ENCODE measurements around the gene MAP2. TPM values are rescaled to one million over a fixed set of nuclear protein-coding genes. Genes with fewer than 3 reads are reported as not detected.

MAP2 gene
- total RNA-seq, 1 experiment from 2014 or later, result 0.43 TPM

DNA sequence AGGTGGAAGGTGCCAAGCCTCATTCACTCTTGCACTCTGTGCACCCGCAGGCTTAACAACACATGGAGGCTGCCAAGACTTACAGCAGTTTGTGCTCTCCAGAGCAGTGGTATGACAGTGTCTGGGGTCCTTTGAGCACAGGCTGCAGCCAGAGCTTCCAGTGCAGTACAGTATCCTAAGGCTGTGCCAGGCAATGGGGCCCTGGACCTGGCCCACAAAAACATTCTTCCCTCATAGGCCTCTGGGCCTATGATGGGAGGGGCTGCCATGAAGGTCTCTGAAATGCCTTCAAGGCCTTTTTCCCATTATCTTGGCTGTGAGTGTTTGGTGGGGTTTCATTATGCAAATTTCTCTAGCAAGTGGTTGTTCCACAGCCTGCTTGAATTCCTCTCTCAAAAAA is 74.8 kb downstream of the MAP2 start:
- DNase-seq, result no peak
- Histone ChIP-seq H3K27me3 (no peaks in the 10 kb centered on the region), H3K36me3 (no peaks in the 10 kb centered on the region), H3K4me3 (no peak overlapping the region), H3K9me3 (peaks cover 25% of the 10 kb centered on the region)

DNA sequence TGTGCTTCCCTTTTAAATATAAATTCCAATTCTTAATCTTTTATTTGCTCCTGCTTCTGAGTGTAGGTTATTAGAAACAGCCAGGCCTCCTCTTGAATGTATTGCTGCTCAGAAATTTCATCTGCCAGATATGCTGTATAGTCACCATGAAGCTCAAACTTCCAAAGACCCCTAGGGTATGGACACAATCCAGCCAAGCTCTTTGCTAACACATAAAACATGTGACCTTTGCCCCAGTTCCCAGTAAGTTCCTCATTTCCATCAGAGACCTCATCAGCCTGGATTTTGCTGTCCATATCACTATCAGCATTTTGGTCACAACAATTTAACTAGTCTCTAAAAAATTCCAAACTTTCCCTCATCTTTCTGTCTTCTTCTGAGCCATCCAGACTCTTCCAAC is 75.2 kb downstream of the MAP2 start:
- H3K9me3 ChIP-seq, result peaks cover 25% of the 10 kb centered on the region
- no peak overlapping the region for H3K4me3 ChIP-seq
- DNase-seq, result no peak
- H3K36me3 ChIP-seq, result no peaks in the 10 kb centered on the region
- H3K27me3 ChIP-seq, result no peaks in the 10 kb centered on the region

GRCh38 chr2:209501579-209501978 is 77.7 kb downstream of the MAP2 start:
- Histone ChIP-seq H3K9me3 (peaks cover 16% of the 10 kb centered on the region), H3K4me3 (no peak overlapping the region), H3K36me3 (no peaks in the 10 kb centered on the region), H3K27me3 (no peaks in the 10 kb centered on the region)
- DNase-seq, result no peak

DNA sequence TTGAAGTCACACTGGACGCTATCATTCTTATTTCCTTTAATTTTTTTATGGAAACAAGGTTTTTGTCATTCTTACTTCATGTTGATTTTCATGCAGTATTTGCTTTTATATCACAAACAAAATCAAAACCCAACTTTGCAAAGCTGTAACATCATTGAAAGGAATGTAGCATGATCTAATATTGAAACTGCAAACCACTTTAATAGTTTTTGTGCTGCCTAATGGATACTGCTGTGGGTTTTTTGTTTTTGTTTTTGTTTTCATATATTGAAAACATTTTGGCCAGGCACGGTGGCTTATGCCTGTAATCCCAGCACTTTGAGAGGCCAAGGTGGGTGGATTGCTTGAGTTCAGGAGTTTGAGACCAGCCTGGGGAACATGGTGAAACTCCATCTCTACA is 81.6 kb downstream of the MAP2 start:
- Histone ChIP-seq H3K36me3 (no peaks in the 10 kb centered on the region), H3K9me3 (no peaks in the 10 kb centered on the region), H3K4me3 (no peak overlapping the region), H3K27me3 (no peaks in the 10 kb centered on the region)
- DNase-seq, result no peak

DNA sequence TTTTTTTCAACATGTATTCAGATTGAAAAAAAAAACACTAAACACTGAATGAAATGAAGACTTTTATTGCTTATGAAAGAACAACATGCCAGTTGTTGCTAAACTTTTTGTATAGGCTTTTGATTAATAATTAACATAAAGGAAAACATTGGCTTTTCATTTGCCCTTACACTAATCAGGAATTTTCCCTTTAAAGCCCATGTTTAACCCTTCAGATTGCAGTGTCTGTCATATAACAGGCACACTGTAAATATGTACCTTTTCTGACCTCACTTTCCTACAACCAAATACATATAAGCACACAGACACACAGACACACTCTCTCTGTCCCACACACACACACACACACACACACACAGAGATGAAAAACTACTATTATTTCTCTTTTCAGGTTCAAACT is 84.4 kb downstream of the MAP2 start:
- Histone ChIP-seq H3K4me3 (no peak overlapping the region), H3K36me3 (no peaks in the 10 kb centered on the region), H3K27me3 (no peaks in the 10 kb centered on the region), H3K9me3 (no peaks in the 10 kb centered on the region)
- DNase-seq, result no peak

GRCh38 chr2:209511637-209512036 is 87.8 kb downstream of the MAP2 start:
- no peak for DNase-seq
- no peaks in the 10 kb centered on the region for H3K36me3 ChIP-seq
- no peaks in the 10 kb centered on the region for H3K27me3 ChIP-seq
- H3K4me3 ChIP-seq, result no peak overlapping the region
- H3K9me3 ChIP-seq, result no peaks in the 10 kb centered on the region

DNA sequence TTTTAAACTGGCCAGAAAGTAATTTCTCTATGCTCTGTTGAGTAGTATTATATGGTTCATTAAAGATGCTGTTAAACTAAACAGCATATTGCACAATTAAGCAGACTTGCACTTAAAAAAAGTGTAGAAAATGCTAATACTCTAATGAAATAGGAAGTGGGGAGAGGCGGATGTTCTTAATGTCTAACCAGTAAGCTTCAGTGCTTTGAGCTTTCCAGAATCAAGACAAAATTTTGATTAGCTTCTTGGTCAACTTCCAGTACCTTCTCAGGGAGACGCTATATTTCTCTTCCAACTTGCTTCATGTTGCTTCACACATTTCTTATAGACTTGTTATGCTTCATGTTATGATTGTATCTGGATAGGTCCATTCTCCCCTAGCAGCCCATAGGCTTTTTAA is 89.1 kb downstream of the MAP2 start:
- Histone ChIP-seq H3K27me3 (no peaks in the 10 kb centered on the region), H3K36me3 (no peaks in the 10 kb centered on the region), H3K9me3 (no peaks in the 10 kb centered on the region), H3K4me3 (no peak overlapping the region)
- no peak for DNase-seq

DNA sequence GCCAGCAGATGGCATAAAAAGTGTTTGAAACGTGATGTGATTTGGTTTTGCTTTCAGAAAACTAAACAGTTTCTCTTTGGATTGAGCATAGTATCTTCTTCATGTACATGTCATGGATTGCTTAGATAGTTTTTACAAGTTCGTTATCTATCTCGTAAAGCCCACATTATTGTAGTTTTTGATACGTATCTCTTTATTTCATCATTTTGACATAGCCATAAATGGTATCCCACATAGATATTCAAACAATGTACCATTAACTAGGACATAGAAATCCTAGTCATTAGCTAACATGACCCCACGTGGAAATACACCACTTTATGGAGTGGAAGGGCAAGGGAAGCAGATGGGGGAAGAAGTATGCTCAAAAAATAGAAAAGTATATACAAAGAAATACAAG is 93.6 kb downstream of the MAP2 start:
- Histone ChIP-seq H3K27me3 (no peaks in the 10 kb centered on the region), H3K4me3 (no peak overlapping the region), H3K9me3 (no peaks in the 10 kb centered on the region), H3K36me3 (no peaks in the 10 kb centered on the region)
- DNase-seq, result no peak

- no peak for DNase-seq
- Histone ChIP-seq H3K9me3 (no peaks in the 10 kb centered on the region), H3K4me3 (no peak overlapping the region), H3K27me3 (no peaks in the 10 kb centered on the region), H3K36me3 (no peaks in the 10 kb centered on the region)
Measured at GRCh38 chr2:209519271-209519670, 95.4 kb downstream of the MAP2 start.

DNA sequence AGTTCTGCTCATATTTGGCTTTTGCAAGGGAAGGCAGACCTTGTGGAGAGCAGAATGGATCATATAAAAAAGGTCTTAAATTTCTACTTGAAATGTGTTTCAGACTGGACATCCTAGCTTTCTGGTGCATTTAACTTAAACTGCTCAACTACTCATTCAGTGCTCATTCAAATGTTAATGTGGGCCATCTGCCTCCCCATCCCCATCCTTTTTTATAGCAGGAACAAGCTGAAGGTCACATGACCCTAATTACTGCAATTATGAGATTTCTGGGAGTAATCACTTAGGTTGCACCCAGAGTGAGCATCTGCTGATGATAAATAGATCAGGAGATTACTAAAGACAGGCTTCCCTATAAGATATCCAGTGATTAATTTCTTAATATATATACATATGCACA is 96.1 kb downstream of the MAP2 start:
- Histone ChIP-seq H3K4me3 (no peak overlapping the region), H3K36me3 (no peaks in the 10 kb centered on the region), H3K9me3 (no peaks in the 10 kb centered on the region), H3K27me3 (no peaks in the 10 kb centered on the region)
- DNase-seq, result no peak

GRCh38 chr2:209523041-209523740 is 99.3 kb downstream of the MAP2 start:
- H3K27me3 ChIP-seq, result no peaks in the 10 kb centered on the region
- no peaks in the 10 kb centered on the region for H3K9me3 ChIP-seq
- no peak for DNase-seq
- H3K36me3 ChIP-seq, result no peaks in the 10 kb centered on the region
- no peak overlapping the region for H3K4me3 ChIP-seq

- no peaks in the 10 kb centered on the region for H3K36me3 ChIP-seq
- no peaks in the 10 kb centered on the region for H3K9me3 ChIP-seq
- no peak overlapping the region for H3K4me3 ChIP-seq
- H3K27me3 ChIP-seq, result no peaks in the 10 kb centered on the region
- DNase-seq, result no peak
Measured at GRCh38 chr2:209523867-209524266, 100.0 kb downstream of the MAP2 start.

GRCh38 chr2:209525331-209525730 is 101.5 kb downstream of the MAP2 start:
- no peak for DNase-seq
- Histone ChIP-seq H3K4me3 (no peak overlapping the region), H3K9me3 (no peaks in the 10 kb centered on the region), H3K36me3 (no peaks in the 10 kb centered on the region), H3K27me3 (no peaks in the 10 kb centered on the region)

DNA sequence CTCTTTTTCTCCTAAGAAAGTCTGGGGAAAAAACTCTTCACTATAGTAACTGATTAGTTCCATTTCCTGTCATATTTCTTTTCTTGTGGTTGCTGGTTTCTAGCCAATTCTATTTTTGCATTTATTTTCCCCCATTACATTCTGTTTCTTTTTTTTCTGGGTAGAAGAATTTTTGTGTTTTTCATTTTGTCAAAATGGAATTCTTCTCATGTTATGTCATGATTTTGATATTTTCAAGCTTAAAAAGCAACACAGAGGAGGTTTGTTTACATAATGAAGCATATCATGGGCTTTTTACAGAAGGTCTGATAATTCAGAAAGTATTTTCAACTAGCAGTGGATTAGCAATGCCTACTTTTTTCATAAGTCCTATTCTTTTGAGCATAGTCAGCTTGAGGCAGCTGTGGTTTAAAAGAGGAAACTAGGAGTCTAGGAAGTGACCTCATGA is 102.0 kb downstream of the MAP2 start:
- Histone ChIP-seq H3K36me3 (no peaks in the 10 kb centered on the region), H3K27me3 (no peaks in the 10 kb centered on the region), H3K9me3 (no peaks in the 10 kb centered on the region), H3K4me3 (no peak overlapping the region)
- DNase-seq, result no peak

DNA sequence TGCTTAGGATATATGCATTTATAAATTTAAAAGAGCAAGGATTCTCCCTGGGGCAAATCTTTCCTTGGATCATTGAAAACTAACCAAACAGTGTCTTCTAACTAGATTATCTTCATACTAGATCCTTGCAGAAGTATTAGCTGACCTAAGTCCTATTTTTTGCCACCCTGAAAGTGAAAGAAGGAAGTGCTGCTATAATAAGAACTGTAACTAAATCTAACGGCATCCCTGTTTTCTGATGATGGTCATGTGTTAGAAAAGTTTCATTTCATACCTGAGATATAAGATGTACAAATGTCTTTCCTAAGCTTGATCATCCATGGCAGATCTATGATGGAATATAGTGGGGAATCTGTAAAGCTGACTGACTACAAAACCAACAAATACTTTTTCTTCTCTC is 102.7 kb downstream of the MAP2 start:
- Histone ChIP-seq H3K36me3 (no peaks in the 10 kb centered on the region), H3K4me3 (no peak overlapping the region), H3K9me3 (no peaks in the 10 kb centered on the region), H3K27me3 (no peaks in the 10 kb centered on the region)
- DNase-seq, result no peak

GRCh38 chr2:209529579-209529978 is 105.7 kb downstream of the MAP2 start:
- no peaks in the 10 kb centered on the region for H3K9me3 ChIP-seq

DNA sequence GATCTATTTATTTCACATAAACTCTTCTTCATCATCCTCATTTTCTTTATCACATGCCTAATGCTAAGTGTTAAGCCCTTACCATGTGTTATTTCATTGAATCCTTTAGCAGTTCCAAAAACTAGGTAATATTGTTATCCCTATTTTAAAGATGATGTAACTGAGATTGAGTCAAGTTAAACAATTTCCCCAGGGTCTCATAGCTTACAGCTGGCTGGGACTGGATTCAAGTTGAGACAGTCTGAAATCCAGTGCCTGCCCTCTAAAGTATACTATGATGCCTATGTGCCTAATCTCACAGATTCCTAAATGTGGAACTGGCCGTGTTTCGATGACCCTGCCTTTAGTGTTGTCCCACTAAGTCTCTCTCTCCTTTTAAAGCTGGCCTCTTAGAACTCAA is 108.5 kb downstream of the MAP2 start:
- Histone ChIP-seq H3K4me3 (no peak overlapping the region), H3K36me3 (no peaks in the 10 kb centered on the region), H3K9me3 (no peaks in the 10 kb centered on the region), H3K27me3 (no peaks in the 10 kb centered on the region)
- no peak for DNase-seq

More at GRCh38 chr2:209529579-209529978, 105.7 kb downstream of the MAP2 start:
- Histone ChIP-seq H3K27me3 (no peaks in the 10 kb centered on the region), H3K36me3 (no peaks in the 10 kb centered on the region), H3K4me3 (no peak overlapping the region)
- no peak for DNase-seq

DNA sequence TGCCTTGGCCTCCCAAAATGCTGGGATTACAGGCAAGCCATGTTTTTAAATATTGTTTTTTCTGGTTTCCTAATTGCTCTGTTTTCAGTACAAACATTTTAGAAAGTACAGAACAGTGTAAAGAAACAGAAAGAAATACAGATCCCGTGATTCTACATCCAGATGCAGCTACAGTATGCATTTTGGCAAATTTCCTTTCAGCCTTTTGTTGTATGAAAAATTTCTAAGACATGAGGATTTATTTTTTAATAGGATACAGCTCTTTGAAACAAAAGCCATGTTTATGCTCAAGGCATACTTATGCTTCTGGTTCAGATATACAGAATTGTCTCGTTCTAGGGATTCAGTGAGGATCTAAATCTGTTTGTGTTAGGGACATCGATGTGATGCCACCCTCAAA is 109.5 kb downstream of the MAP2 start:
- no peak for DNase-seq
- no peaks in the 10 kb centered on the region for H3K36me3 ChIP-seq
- H3K4me3 ChIP-seq, result no peak overlapping the region
- no peaks in the 10 kb centered on the region for H3K9me3 ChIP-seq
- H3K27me3 ChIP-seq, result no peaks in the 10 kb centered on the region

- no peak for DNase-seq
- no peaks in the 10 kb centered on the region for H3K36me3 ChIP-seq
- no peak overlapping the region for H3K4me3 ChIP-seq
- no peaks in the 10 kb centered on the region for H3K9me3 ChIP-seq
- H3K27me3 ChIP-seq, result no peaks in the 10 kb centered on the region
Measured at GRCh38 chr2:209534228-209534627, 110.4 kb downstream of the MAP2 start.

All from MG63 (cell line).